HL-60/S4 treated with retinoic acid at 250 ng/mL for 4 days and 3 days (cell line): Measurements from ENCODE around the gene PDE5A.

Source experiments
- in situ Hi-C: fragments of 300-500 bp; cut with MboI; formaldehyde crosslinking; loops from 2 replicates; pipeline ENCODE4 v1.7.0; 2022; ENCODE audit warnings: low sequenced_read_pairs

The PDE5A gene

GRCh38 chr4:119647558-119647957 lies 19.0 kb upstream of the PDE5A start:
- in situ Hi-C loops = loop anchor here (25.0 kb wide), 1 partner anchor 335 kb away; the partner anchor contains the start of gene FABP2

DNA sequence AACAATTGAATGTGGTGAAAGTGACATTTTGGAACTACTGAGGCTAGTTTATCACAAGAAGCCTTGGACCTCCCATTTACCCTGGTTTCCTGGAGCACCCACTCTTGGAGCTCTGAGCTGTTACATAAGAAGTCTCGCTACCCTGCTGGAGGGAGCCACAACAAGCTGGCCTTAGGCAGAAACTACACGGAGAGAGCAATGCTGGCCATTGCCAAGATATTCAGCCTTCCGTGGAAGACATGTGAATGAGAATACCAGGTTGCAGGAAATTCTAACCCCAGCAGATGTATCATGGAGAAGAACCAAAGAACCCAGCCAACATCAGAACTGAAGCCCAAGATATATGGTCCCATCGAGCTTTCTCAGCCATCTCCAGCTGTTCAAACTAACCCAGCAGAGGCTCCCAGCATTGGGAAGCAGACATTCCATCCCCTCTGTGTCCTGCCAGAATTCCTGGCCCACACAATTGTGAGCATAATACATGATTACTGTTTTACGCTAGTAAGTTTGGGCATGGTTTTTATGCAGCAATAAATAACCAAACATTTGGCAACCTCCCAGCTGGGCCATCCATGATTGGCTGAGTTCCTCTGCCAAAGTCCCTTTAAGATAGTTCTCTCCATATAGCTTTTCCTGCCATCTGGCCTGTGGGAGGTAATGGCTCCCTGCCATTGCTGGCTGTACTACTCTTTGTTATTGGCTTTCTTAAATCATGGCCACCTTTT lies 17.9 kb upstream of the PDE5A start:
- in situ Hi-C loops = loop anchor here (25.0 kb wide), 1 partner anchor 334 kb away; the partner anchor contains the start of gene FABP2

DNA sequence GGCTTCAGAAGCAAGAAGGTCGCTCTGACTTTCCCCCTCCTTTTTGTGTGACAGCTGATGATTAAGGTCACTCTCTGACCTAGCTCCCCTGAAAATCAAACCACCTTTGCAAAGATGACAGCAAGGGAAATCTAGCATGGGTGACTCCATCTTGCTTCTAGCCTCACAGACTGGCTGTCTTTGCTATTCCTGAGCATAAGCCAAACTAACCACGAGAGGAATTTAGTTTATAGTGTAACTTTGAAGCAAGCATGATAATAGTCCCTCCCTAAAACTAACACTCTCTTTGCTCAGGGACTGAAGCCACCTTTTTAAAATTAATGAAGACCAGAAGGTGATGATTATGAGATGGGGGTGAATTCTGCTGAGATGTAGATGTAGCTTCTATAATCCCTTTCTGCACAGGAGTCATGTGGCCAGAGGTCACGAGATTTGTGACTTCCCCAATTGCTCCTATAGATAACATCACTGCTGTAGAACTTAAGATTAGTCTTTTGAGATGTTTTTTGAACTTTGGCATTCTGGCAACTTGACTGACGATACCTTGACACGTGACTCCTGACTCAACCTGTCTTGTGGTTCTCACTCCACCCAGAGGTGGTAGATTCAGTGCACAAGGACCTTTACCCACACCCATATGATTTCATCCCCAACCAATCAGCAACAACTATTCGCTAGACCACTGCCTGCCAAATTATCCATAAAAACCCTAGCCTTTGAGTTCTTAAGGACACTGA lies 14.9 kb upstream of the PDE5A start:
- in situ Hi-C loops = loop anchor here (25.0 kb wide), 1 partner anchor 331 kb away; the partner anchor contains the start of gene FABP2

DNA sequence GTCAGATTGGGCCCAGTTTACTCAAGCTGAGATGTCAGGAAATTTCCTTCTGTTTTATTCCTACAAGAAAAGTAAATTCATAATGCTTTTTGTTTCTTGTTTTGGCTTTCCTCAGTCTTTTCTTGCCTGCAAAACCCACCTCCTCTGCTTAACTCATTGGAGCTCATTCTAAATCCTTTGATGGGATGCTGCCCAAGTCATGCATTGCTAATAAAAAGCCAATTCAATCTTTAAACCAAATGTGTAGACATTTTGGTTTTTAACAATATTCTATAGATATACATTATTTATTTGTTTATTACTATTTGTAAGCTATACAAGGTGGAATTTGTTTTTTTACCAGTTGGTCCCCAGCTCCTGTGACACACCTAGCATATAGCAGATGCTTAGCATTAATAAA lies 13.2 kb upstream of the PDE5A start:
- in situ Hi-C loops = loop anchor here (25.0 kb wide), 1 partner anchor 329 kb away; the partner anchor contains the start of gene FABP2

DNA sequence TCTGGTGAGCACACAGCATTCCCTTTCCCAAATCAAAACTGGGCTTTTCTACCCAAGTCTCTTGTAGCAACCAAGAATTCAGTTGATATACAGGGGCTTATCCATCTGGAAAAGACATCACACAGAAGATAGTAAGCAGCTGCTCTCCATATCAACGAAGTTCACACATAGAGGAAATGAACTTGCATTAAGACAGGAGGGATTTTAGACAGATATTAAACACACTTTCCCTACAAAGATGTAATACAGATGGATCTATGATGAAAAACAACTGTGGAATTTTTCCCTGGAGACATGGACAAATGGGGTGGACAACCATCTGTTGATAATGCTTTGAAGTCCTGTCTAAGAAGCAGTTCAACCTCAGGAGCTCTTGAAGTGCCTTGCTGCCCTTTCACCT lies 9.8 kb upstream of the PDE5A start:
- in situ Hi-C loops = loop anchor here (25.0 kb wide), 1 partner anchor 326 kb away; the partner anchor contains the start of gene FABP2

- in situ Hi-C loops = loop anchor here (25.0 kb wide), 1 partner anchor 325 kb away; the partner anchor contains the start of gene FABP2
Observed at GRCh38 chr4:119636851-119637250, 8.2 kb upstream of the PDE5A start.

- in situ Hi-C loops = loop anchor here (25.0 kb wide), 1 partner anchor 320 kb away; the partner anchor contains the start of gene FABP2
Observed at GRCh38 chr4:119632216-119632615, 3.6 kb upstream of the PDE5A start.

DNA sequence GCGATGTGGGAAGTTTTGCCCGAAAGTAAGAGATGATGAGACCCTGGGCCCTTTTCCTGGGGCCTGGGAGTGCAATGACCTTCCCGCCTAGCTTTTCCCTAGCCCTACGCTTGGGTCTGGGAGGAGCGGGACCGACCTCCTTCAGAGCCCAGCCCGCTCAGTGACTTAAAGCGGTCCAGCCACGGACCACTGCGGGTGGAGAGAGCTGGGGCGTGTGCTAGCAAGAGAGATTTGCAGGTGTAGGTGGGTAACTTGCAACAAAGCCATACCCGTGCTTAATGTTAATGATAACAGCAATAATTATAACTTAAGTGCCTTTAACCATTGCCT lies 503 bp upstream of the PDE5A start:
- in situ Hi-C loops = loop anchor here (25.0 kb wide), 1 partner anchor 317 kb away; the partner anchor contains the start of gene FABP2

- in situ Hi-C loops = loop anchor here (25.0 kb wide), 1 partner anchor 315 kb away; the partner anchor contains the start of gene FABP2
Observed at GRCh38 chr4:119627267-119628255, 1.0 kb downstream of the PDE5A start.

DNA sequence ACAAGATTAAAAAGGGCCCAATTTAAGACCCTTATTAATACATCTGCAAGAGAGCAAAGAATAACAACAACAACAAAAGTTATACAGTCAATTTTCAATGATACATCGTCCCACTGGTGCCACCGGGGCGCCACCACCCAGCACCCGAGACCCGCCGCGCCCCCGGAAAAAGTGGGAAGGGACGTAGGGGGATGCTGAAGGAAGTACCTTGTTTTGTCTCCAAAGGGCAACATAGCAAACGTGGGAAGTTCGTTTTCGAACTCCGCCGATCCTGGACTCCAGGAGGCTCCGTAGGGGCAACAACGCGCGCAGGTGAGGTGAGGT lies 1.7 kb downstream of the PDE5A start:
- in situ Hi-C loops = loop anchor here (25.0 kb wide), 1 partner anchor 315 kb away; the partner anchor contains the start of gene FABP2

DNA sequence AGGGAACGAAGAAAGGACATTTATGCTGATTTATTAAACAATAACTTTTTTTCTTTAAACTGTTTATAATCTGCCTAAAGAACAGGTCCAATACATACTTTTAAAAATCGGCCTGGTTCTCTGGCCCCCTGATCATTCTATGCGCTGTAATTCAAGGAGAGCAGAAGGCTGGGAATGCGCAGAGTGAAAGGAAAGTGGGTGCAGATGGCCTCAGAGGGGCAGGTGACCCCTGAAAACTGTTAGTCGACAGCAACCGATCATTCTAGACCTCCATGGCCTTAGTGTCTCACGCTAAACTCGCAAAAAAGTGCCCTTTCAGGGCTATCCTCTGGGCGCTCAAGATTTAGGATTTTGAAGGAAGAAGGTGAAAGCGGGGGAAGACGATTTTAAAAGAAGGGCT lies 2.2 kb downstream of the PDE5A start:
- in situ Hi-C loops = loop anchor here (25.0 kb wide), 1 partner anchor 314 kb away; the partner anchor contains the start of gene FABP2

GRCh38 chr4:119625761-119626160 lies 2.8 kb downstream of the PDE5A start:
- in situ Hi-C loops = loop anchor here (25.0 kb wide), 1 partner anchor 313 kb away; the partner anchor contains the start of gene FABP2

DNA sequence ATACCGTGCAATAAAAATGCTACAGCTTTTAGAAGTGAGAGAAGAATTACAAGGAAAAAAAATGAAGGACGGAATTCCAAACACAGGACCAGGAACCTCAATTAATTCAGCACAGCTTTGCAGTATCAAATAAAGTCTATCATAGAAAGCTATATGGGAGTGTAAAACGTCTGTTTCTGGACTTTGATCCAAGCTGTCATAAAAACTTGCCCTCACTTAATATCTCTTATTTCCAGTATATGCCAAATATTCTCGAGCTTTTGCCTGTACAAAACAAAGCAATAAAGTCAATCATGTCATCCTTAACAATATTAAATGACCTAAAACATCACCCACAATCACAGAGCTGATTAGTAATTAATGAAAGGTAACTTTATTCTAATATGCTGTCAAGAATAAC lies 4.2 kb downstream of the PDE5A start:
- in situ Hi-C loops = no loop called here

DNA sequence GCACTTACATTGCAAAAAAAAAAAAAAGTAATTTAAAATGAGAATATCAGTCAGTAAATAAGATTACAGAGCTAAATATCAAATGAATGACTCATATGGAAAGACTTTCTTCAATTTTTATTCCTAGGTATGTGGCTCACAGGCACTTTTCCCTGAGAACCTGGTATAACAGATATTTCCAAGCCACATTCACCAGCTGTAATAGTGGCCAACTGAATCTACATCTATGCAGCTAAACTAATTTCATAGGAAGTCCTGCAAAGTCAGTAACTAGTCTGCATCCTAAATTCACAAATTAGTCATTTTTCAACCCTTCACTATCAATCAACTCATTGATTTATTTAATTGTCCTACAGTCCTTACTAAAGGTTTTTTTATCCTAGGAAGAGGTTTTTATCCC lies 5.6 kb downstream of the PDE5A start:
- in situ Hi-C loops = no loop called here

DNA sequence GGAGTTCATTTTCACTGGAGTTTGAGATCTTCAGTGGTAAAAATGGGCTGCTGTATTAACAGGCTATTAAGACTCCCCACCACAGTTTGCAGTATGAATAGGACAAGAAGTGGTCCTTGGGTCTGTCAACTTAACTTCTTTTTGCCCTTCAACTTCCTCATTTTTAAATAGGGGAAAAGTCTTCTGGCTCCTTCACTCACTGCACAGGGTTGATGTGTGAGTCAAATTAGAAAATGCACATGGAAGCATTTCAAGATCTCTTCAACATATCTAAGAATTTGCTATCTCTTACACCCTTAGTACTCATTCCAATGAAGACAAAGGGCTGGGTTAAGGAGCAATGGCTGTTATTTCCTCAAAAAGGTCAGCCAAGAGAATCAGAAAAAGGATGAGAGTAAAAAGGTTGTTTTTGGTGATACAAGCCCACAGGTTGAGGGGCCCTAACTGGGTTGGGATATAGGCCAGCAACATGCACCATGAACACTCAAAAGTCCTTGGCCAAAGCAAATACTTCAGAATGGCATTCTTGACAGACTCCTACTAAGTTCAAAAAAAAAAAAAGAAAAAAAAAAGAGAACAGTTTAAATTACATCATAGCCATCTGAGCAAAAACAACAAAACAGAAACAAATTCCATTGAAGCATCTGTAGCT lies 13.4 kb downstream of the PDE5A start:
- in situ Hi-C loops = no loop called here

DNA sequence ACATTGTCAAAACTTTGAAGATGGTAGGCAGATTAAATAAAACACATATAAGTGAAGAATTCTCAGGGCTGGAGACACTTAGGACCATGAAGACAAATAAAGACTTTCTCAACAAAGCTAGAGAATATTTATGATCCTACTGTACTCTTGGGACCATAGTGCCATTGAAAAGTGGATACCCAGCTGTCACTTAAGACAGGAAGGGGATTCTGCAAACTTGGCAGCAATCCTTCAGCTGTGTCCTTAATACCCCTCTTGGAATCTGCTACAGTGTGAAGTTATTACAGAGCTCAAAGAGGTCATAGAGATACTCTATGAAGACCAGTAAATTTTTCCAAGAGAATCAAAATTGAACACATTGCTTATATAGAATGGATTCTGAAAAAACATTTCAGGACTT lies 24.3 kb downstream of the PDE5A start:
- in situ Hi-C loops = no loop called here

DNA sequence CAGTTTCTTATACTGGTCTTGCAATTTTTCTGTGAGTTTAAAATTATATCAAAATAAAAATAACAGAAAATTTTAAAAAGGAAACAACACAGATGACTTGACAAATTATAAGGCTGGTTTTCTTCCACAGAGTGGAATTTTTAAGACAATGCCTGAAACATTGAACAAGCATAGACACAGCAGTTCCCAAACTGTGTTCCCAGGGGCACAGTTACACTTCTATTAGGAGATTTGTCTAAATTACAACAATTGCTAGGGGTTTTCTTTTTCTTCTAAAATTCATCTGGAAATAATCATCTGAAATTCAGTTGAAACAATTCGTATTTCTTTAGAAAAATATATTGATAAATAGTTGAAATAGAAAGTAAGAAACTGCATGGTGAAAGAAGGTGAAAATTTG lies 26.2 kb downstream of the PDE5A start:
- in situ Hi-C loops = no loop called here

- in situ Hi-C loops = no loop called here
Observed at GRCh38 chr4:119598521-119598920, 30.1 kb downstream of the PDE5A start.

DNA sequence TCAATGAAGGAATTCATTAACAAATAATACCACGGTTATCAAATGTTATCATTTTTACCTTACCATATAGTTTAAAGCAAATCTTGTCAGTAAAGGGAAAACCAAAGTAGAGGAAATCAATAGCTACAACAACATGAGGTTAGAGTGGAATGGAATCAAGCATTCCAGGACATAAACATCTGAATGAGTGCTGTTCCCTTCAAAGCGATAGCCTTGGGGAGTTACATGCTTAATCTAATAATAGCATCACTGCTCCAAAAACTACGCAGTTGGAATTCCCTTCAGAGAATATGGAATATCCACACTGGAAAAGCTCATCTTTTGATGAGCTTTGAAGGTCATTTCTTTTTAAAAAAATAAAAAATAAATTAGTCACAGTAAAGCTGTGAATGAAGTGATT lies 31.2 kb downstream of the PDE5A start:
- in situ Hi-C loops = no loop called here

- in situ Hi-C loops = no loop called here
Observed at GRCh38 chr4:119593698-119594097, 34.9 kb downstream of the PDE5A start.
